ENCODE measurements around the gene DPP7. TPM values are rescaled to one million over a fixed set of nuclear protein-coding genes. Genes with fewer than 3 reads are reported as not detected.

The DPP7 gene
- total RNA-seq = 136 and 138 TPM in 2 replicates

DNA sequence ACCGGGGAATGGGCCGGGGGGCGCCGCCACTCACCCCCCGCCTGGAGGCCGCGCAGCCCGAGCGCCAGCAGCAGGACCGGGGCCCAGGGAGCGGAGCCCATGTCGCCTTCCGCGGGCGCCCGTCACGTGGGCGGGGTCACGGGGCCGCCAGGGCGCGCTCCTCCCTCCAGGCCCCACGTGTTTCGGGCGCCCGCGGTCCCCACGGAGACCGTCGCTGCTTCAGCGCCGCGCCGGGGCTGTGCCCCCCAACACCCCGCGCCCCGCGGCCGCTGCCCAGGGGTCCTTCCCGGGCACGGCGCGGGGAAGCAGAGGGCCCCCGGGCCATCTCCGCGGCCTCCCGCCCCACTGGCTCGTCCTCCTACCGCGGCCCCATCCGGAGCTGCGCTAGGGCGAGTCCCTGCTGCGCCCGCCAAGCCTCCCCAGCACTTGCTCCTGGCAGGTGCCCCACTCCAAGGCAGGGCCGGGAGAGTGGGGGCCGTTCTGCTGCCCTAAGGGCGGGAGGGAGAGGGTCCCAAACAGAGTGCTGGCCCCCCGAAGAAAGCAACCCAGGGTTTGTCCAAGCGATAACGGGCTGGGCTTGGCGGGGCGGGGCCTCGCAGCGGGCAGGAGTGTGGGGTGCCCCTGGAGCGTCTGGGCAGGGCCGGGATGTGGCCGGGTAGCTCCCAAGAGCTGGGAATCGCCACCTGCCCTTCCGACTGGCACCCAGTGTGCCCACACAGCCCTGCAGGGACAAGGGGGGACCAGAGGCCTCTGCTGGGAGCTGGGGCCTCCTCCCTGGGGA lies at the start of gene DPP7:
DPP7 (minus strand) TSS at position 121 of the 781 bp plus-strand sequence; CDS start at position 101, 20 bp downstream.

DNA sequence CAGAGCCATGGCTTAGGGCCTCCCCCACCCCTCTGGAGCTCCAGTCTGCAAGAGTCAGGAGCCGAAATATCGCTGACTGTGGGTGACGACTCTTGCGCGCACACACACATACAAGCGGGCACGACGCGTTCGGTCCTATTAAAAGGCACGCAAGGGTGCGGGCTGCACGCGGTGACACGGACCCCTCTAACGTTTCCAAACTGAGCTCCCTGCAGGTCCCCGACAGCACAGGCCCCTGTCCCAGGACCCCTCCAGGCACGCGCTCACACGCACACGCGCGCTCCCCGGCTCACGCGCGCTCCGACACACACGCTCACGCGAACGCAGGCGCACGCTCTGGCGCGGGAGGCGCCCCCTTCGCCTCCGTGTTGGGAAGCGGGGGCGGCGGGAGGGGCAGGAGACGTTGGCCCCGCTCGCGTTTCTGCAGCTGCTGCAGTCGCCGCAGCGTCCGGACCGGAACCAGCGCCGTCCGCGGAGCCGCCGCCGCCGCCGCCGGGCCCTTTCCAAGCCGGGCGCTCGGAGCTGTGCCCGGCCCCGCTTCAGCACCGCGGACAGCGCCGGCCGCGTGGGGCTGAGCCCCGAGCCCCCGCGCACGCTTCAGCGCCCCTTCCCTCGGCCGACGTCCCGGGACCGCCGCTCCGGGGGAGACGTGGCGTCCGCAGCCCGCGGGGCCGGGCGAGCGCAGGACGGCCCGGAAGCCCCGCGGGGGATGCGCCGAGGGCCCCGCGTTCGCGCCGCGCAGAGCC lies 24.4 kb upstream of the DPP7 start, which contains the start of gene GRIN1:
GRIN1 (plus strand) TSS at position 433 of the 746 bp plus-strand sequence. CDS start 333 bp downstream, outside the sequence.

DNA sequence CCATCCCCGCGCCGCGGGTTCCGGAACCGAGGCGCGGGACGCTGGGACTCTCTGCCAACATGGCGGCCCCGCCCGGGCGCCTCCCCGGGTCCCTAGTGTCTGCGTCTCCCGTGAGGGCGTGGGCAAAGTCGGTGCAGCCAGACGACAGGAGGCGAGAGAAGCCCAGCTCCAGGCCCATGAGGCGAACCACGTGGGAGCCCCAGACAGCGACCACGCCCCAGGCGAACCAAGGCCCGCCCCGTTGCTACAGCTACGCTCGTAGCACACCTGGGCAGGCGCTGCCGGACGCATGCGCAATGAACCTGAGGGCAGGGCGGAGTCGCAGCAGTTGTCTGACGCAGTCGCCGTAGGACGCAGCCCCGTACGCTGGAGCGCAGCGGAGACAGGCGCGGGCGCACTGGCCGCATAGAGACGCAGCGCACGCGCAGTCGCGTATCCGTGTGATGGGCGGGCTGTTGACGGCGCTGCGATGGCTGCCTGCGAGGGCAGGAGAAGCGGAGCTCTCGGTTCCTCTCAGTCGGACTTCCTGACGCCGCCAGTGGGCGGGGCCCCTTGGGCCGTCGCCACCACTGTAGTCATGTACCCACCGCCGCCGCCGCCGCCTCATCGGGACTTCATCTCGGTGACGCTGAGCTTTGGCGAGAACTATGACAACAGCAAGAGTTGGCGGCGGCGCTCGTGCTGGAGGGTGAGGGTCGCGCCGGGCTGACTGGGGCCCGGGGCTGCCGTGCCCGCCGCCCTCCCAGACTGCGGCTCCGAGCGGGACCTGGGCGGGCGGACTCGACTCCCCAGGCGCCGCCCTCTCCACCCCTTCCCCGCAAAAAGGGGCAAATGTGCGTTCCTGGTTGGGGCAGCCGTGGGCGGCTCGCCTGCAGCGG lies 27.8 kb downstream of the DPP7 start, which contains the start of gene MAN1B1:
MAN1B1 (plus strand) TSS at position 455 of the 878 bp plus-strand sequence; CDS start at position 470, 15 bp downstream.

DNA sequence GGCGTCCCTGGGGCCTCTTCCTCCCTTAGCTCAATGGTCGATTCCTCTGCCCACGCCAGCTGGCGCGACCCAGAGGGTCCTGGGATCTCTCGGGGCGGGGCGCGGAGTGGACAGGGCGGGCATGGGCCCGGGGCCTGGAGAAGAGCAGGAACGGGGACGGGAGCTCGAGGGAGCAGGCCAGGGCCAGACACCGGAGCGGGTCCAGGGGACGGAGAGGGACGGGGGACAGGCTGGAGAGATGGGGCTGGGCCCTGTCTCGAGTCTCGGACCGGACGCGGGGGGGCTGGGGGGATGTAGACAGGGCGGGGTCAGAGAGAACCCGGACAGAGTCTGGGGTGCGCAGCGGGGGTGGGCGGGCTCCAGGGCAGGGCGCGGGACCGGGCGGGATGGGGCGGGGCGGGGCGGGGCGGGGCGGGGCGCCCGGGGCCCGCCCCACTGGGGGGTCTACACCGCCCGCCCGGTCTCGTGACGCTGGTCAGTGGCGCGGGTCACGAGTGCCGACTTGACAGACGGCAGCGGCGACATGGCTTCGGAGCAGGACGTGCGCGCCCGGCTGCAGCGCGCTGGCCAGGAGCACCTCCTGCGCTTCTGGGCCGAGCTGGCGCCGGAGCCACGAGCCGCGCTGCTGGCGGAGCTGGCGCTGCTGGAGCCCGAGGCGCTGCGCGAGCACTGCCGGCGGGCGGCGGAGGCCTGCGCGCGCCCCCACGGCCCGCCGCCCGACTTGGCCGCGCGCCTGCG lies 37.4 kb downstream of the DPP7 start, which contains the start of gene UAP1L1:
UAP1L1 (plus strand) TSS at position 508 of the 738 bp plus-strand sequence; CDS start at position 524, 16 bp downstream.

DNA sequence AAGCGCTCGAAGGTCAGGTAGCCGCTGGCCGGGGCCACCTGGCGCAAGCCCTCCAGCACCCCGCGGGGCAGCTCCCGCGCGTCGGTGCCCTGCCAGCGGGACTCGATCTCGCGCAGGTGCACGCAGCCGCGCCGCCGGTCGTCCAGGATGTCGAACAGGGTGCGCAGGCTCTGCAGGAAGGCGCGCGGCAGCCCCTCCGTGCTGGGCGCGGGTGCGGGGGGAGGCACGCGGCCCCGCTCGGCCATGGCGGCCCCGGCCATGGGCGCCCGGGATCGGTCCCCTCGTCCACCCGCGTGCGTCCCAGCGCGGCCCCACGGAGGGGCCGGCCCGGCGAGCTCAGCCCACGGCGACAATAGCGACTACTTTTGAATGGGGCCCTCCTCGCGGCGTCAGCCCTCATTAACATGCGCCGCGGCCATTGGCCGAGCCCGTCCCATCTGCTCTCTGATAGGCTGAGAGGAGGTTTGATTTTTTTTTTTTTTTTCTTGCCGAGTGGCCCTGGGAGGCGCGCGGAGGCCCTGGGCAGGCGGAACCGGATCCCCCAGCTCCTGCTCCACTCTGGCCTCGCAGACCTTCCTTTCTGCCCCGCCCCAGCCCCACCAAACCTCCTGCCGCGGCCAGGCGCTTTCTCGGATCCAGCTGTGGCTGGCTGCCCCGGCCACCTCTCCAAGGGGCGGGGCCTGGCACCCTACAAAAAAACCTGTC lies 44.2 kb downstream of the DPP7 start, which contains the start of gene SAPCD2:
SAPCD2 (minus strand) TSS at position 357 of the 705 bp plus-strand sequence; CDS start at position 260, 97 bp downstream.

Other genes with a start within 250 kb of the DPP7 start
- 376 and 413 TPM in 2 replicates for gene EDF1, start 248.4 kb downstream of the DPP7 start, total RNA-seq
- gene TRAF2, start 228.2 kb downstream of the DPP7 start, total RNA-seq = 3.4 and 6.6 TPM in 2 replicates
- 121 and 137 TPM in 2 replicates for gene FBXW5, start 170.0 kb downstream of the DPP7 start, total RNA-seq
- not detected in 2 replicates for gene C8G, start 169.5 kb downstream of the DPP7 start, total RNA-seq
- not detected in 2 replicates for gene LCN12, start 162.5 kb downstream of the DPP7 start, total RNA-seq
- 4.5 and 15.2 TPM in 2 replicates for gene PTGDS, start 137.2 kb downstream of the DPP7 start, total RNA-seq
- gene LCNL1, start 131.7 kb downstream of the DPP7 start, total RNA-seq = not detected in 2 replicates
- gene PAXX, start 122.3 kb downstream of the DPP7 start, total RNA-seq = 17.7 and 29.2 TPM in 2 replicates
- gene CLIC3, start 118.2 kb downstream of the DPP7 start, total RNA-seq = 4.7 and 16.8 TPM in 2 replicates
- gene ABCA2, start 86.5 kb downstream of the DPP7 start, total RNA-seq = 12.3 and 23.8 TPM in 2 replicates
- gene FUT7, start 82.6 kb downstream of the DPP7 start, total RNA-seq = not detected in 2 replicates
- 51.2 and 71.8 TPM in 2 replicates for gene NPDC1, start 68.6 kb downstream of the DPP7 start, total RNA-seq
- gene ENTPD2, start 60.7 kb downstream of the DPP7 start, total RNA-seq = not detected in 2 replicates
- gene SAPCD2, start 44.2 kb downstream of the DPP7 start, total RNA-seq = 0.18 and 2.6 TPM in 2 replicates
- 8.5 and 10.7 TPM in 2 replicates for gene UAP1L1, start 37.2 kb downstream of the DPP7 start, total RNA-seq
- 86.1 and 101 TPM in 2 replicates for gene MAN1B1, start 27.7 kb downstream of the DPP7 start, total RNA-seq
- not detected in 2 replicates for gene GRIN1, start 24.4 kb upstream of the DPP7 start, total RNA-seq
- not detected in 2 replicates for gene LRRC26, start 55.3 kb upstream of the DPP7 start, total RNA-seq
- not detected in 2 replicates for gene TMEM210, start 57.3 kb upstream of the DPP7 start, total RNA-seq
- 13.5 and 20.3 TPM in 2 replicates for gene ANAPC2, start 73.8 kb upstream of the DPP7 start, total RNA-seq
- gene SSNA1, start 73.9 kb upstream of the DPP7 start, total RNA-seq = 52.2 and 74.0 TPM in 2 replicates
- gene TPRN, start 86.0 kb upstream of the DPP7 start, total RNA-seq = 5.8 and 7.2 TPM in 2 replicates
- 26.7 and 38.4 TPM in 2 replicates for gene TMEM203, start 90.9 kb upstream of the DPP7 start, total RNA-seq
- gene NDOR1, start 91.0 kb upstream of the DPP7 start, total RNA-seq = 8.3 and 9.4 TPM in 2 replicates
- gene RNF208, start 107.5 kb upstream of the DPP7 start, total RNA-seq = 0.16 TPM in 1 of 2 replicates, not detected in the other
- not detected in 2 replicates for gene CYSRT1, start 110.4 kb upstream of the DPP7 start, total RNA-seq
- not detected in 2 replicates for gene RNF224, start 112.8 kb upstream of the DPP7 start, total RNA-seq
- not detected in 2 replicates for gene SLC34A3, start 116.2 kb upstream of the DPP7 start, total RNA-seq
- gene TUBB4B, start 126.6 kb upstream of the DPP7 start, total RNA-seq = 223 and 269 TPM in 2 replicates
- not detected in 2 replicates for gene STPG3, start 136.6 kb upstream of the DPP7 start, total RNA-seq
- 44.6 and 49.7 TPM in 2 replicates for gene NELFB, start 140.6 kb upstream of the DPP7 start, total RNA-seq
- gene TOR4A, start 163.0 kb upstream of the DPP7 start, total RNA-seq = 13.0 and 15.6 TPM in 2 replicates
- gene NRARP, start 187.5 kb upstream of the DPP7 start, total RNA-seq = 0.18 and 1.9 TPM in 2 replicates

Measured in cardiac atrium fibroblast (primary cell).